Transverse colon (tissue), 4 donors: Measurements from ENCODE around the gene FOXP4.

Experiments
- POLR2A ChIP-seq: fragments of 450-650 bp; IDR thresholded peaks from one replicate; pipeline ENCODE4 v1.6.1; 2016; ENCODE audit warnings: antibody characterized with exemption, mild to moderate bottlenecking, moderate library complexity
- POLR2AphosphoS5 ChIP-seq, 3 donors: sonication (generic); formaldehyde crosslinking; IDR thresholded peaks; one replicate each; pipeline ENCODE4 v1.6.1; 2016; ENCODE audit warnings: antibody characterized with exemption in 3 of 3
- TF ChIP-seq, protein P1 (sequence below), 5 experiments: fragments of 200-600 bp in 3 of 5; fragments of 450-650 bp in 2 of 5; sonication (generic) in 3 of 5; IDR thresholded peaks; 1 replicate in 2 of 5; 2 replicates in 3 of 5; pipeline ENCODE4 v1.5.1; 2016 to 2017; ENCODE audit warnings: antibody characterized with exemption in 5 of 5, inconsistent platforms in 3 of 5, mild to moderate bottlenecking in 2 of 5, moderate library complexity in 1 of 5

DNA sequence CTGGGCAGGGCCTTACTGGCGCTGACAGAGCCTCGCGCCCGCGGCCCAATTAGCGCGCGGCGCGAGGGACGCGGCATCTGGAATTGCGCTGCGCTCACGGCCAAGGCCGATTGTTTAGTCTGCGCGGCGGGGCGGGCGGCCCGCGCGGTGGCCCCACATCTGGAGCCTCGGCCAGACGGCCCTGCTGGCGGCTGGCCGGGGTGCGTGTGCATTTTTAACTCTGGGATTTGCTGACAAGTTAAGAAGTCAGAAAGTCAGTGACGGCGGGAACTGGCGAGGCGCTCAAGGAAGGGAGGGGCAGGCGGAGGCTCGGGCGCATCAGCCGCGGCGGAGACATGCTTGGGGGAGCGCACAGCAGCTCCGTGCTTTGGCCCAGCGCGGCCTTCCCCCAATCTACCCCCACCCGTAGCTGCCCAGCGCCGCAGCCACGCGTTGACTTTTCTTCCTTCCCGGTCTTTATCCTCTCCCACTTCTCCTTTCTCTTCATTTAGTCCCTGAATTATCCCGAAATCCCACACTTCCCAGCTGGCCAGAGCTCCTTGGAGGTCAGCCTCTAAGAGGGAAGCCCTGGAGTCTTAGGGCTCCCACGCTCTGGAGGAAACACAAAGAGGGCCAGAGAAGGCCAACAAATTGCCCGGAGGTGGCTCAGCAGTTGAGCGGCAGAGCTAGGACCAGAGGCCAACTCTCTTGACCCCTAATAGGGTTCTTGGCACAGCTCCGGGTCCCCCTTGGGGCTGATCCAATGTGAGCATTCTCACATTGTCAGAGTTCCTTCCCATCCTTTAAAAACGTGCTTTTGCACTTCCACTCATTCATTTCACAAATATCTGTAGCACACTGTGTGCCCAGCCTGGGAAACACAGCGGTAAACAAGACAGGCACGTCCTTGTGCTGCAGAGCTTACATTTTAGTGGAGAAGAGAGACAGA, 40.8 kb upstream of the FOXP4 start:
- TF ChIP-seq POLR2AphosphoS5 (IDR thresholded peaks at IDR 0.05) (peak; percentile 49 to 60 (median 56)), POLR2A (no peak)
- TF ChIP-seq, protein P1, sequence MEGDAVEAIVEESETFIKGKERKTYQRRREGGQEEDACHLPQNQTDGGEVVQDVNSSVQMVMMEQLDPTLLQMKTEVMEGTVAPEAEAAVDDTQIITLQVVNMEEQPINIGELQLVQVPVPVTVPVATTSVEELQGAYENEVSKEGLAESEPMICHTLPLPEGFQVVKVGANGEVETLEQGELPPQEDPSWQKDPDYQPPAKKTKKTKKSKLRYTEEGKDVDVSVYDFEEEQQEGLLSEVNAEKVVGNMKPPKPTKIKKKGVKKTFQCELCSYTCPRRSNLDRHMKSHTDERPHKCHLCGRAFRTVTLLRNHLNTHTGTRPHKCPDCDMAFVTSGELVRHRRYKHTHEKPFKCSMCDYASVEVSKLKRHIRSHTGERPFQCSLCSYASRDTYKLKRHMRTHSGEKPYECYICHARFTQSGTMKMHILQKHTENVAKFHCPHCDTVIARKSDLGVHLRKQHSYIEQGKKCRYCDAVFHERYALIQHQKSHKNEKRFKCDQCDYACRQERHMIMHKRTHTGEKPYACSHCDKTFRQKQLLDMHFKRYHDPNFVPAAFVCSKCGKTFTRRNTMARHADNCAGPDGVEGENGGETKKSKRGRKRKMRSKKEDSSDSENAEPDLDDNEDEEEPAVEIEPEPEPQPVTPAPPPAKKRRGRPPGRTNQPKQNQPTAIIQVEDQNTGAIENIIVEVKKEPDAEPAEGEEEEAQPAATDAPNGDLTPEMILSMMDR (IDR thresholded peaks at IDR 0.05) = no peak
